Measurements from ENCODE around the gene ATG7.

ATG7 gene

GRCh38 chr3:11245827-11246662, 26.2 kb upstream of the ATG7 start:
- no peak for DNase-seq (ENCODE audit: low spot score)
- H3K14ac ChIP-seq (ENCODE audit: low read length): no peak overlapping the region
- H3K9me3 ChIP-seq (replicated peaks in 1 of 2; ENCODE audit: control insufficient read depth in 2 of 2, insufficient read depth in 1 of 2, low read depth in 1 of 2, low read length in 2 of 2): peaks cover 0 to 2% of the 10 kb centered on the region in 2 donors
- H3K4me3 ChIP-seq (ENCODE audit: low read length in 2 of 2): no peak overlapping the region
- H3K27me3 ChIP-seq (ENCODE audit: control insufficient read depth in 3 of 3, insufficient read depth in 3 of 3, low read depth in 1 of 3, low read length in 3 of 3): peaks cover 0 to 7% (median 0%) of the 10 kb centered on the region in 3 experiments
- no peak overlapping the region for H3K18ac ChIP-seq (ENCODE audit: low read length)
- H2BK5ac ChIP-seq (ENCODE audit: low read length): no peak overlapping the region
- H2BK12ac ChIP-seq (ENCODE audit: low read length): no peak overlapping the region
- no peaks in the 10 kb centered on the region for H3K4me1 ChIP-seq (ENCODE audit: control insufficient read depth in 2 of 2, insufficient read depth in 1 of 2, low read depth in 1 of 2, low read length in 2 of 2)
- no peak overlapping the region for H2AK5ac ChIP-seq (ENCODE audit: low read depth, low read length)
- H3K4me2 ChIP-seq (ENCODE audit: insufficient read depth, low read length, poor library complexity, severe bottlenecking): no peak overlapping the region
- no peak overlapping the region for H4K91ac ChIP-seq (ENCODE audit: low read depth, low read length, poor library complexity)
- no peak overlapping the region for H3K4ac ChIP-seq (ENCODE audit: low read length)
- no peak overlapping the region for H2AFZ ChIP-seq (ENCODE audit: low read length)
- H4K8ac ChIP-seq (ENCODE audit: low read depth, low read length): no peak overlapping the region
- H3K79me1 ChIP-seq (ENCODE audit: low read depth, low read length): no peaks in the 10 kb centered on the region
- no peak overlapping the region for H3K9ac ChIP-seq (ENCODE audit: low read depth, low read length, poor library complexity)
- no peaks in the 10 kb centered on the region for H3K36me3 ChIP-seq (replicated peaks in 1 of 2; ENCODE audit: control insufficient read depth in 2 of 2, insufficient read depth in 2 of 2, low read length in 2 of 2)
- no peak overlapping the region for H2BK120ac ChIP-seq (ENCODE audit: low read depth, low read length)
- H3K23ac ChIP-seq (ENCODE audit: low read depth, low read length, poor library complexity): no peak overlapping the region
- no CpG with 5 or more reads among the region's 6 CpGs for WGBS, 2 donors (ENCODE audit: extremely low coverage in 2 of 2, insufficient read length in 2 of 2, insufficient replicate concordance in 1 of 2)
- H2BK15ac ChIP-seq (ENCODE audit: low read length): no peak overlapping the region
- H3K27ac ChIP-seq (replicated peaks; ENCODE audit: low read length): no peak overlapping the region

- Histone ChIP-seq H3K18ac (ENCODE audit: low read length) (no peak overlapping the region), H3K27me3 (ENCODE audit: control insufficient read depth in 3 of 3, insufficient read depth in 3 of 3, low read depth in 1 of 3, low read length in 3 of 3) (peaks cover 0 to 7% (median 0%) of the 10 kb centered on the region in 3 experiments), H3K4me1 (ENCODE audit: control insufficient read depth in 2 of 2, insufficient read depth in 1 of 2, low read depth in 1 of 2, low read length in 2 of 2) (no peaks in the 10 kb centered on the region), H3K36me3 (replicated peaks in 1 of 2; ENCODE audit: control insufficient read depth in 2 of 2, insufficient read depth in 2 of 2, low read length in 2 of 2) (no peaks in the 10 kb centered on the region), H3K27ac (replicated peaks; ENCODE audit: low read length) (no peak overlapping the region), H4K91ac (ENCODE audit: low read depth, low read length, poor library complexity) (no peak overlapping the region), H2BK15ac (ENCODE audit: low read length) (no peak overlapping the region), H3K23ac (ENCODE audit: low read depth, low read length, poor library complexity) (no peak overlapping the region), H3K4me2 (ENCODE audit: insufficient read depth, low read length, poor library complexity, severe bottlenecking) (no peak overlapping the region), H3K4ac (ENCODE audit: low read length) (no peak overlapping the region), H2BK12ac (ENCODE audit: low read length) (no peak overlapping the region), H2AK5ac (ENCODE audit: low read depth, low read length) (no peak overlapping the region), H3K9ac (ENCODE audit: low read depth, low read length, poor library complexity) (no peak overlapping the region), H3K14ac (ENCODE audit: low read length) (no peak overlapping the region), H2BK5ac (ENCODE audit: low read length) (no peak overlapping the region), H3K9me3 (replicated peaks in 1 of 2; ENCODE audit: control insufficient read depth in 2 of 2, insufficient read depth in 1 of 2, low read depth in 1 of 2, low read length in 2 of 2) (peaks cover 0 to 2% of the 10 kb centered on the region in 2 donors), H3K4me3 (ENCODE audit: low read length in 2 of 2) (no peak overlapping the region), H2AFZ (ENCODE audit: low read length) (no peak overlapping the region), H3K79me1 (ENCODE audit: low read depth, low read length) (no peaks in the 10 kb centered on the region), H2BK120ac (ENCODE audit: low read depth, low read length) (no peak overlapping the region), H4K8ac (ENCODE audit: low read depth, low read length) (no peak overlapping the region)
- DNase-seq (ENCODE audit: low spot score): no peak
- WGBS, 2 donors (ENCODE audit: extremely low coverage in 2 of 2, insufficient read length in 2 of 2, insufficient replicate concordance in 1 of 2): no CpG with 5 or more reads among the region's 2 CpGs
These were observed 25.6 kb upstream of the ATG7 start for GRCh38 chr3:11246663-11246970.

- H3K27ac ChIP-seq (replicated peaks; ENCODE audit: low read length): no peak overlapping the region
These were observed 24.8 kb upstream of the ATG7 start for GRCh38 chr3:11247362-11247761.

GRCh38 chr3:11248596-11248995, 23.6 kb upstream of the ATG7 start:
- Histone ChIP-seq H3K79me1 (ENCODE audit: low read depth, low read length) (no peaks in the 10 kb centered on the region), H3K27ac (replicated peaks; ENCODE audit: low read length) (no peak overlapping the region)
- WGBS, 2 donors (ENCODE audit: extremely low coverage in 2 of 2, insufficient read length in 2 of 2, insufficient replicate concordance in 1 of 2): no CpG with 5 or more reads among the region's 6 CpGs

More at GRCh38 chr3:11247362-11247761, 24.8 kb upstream of the ATG7 start:
- Histone ChIP-seq H2AK5ac (ENCODE audit: low read depth, low read length) (no peak overlapping the region), H3K23ac (ENCODE audit: low read depth, low read length, poor library complexity) (no peak overlapping the region), H3K79me1 (ENCODE audit: low read depth, low read length) (no peaks in the 10 kb centered on the region), H2BK15ac (ENCODE audit: low read length) (no peak overlapping the region), H3K9ac (ENCODE audit: low read depth, low read length, poor library complexity) (no peak overlapping the region), H2BK120ac (ENCODE audit: low read depth, low read length) (no peak overlapping the region), H3K9me3 (replicated peaks in 1 of 2; ENCODE audit: control insufficient read depth in 2 of 2, insufficient read depth in 1 of 2, low read depth in 1 of 2, low read length in 2 of 2) (peaks cover 0 to 2% of the 10 kb centered on the region in 2 donors), H2BK5ac (ENCODE audit: low read length) (no peak overlapping the region), H3K36me3 (replicated peaks in 1 of 2; ENCODE audit: control insufficient read depth in 2 of 2, insufficient read depth in 2 of 2, low read length in 2 of 2) (no peaks in the 10 kb centered on the region), H3K27me3 (ENCODE audit: control insufficient read depth in 3 of 3, insufficient read depth in 3 of 3, low read depth in 1 of 3, low read length in 3 of 3) (peaks cover 0 to 10% (median 0%) of the 10 kb centered on the region in 3 experiments), H2AFZ (ENCODE audit: low read length) (no peak overlapping the region), H3K4me3 (ENCODE audit: low read length in 2 of 2) (no peak overlapping the region), H4K8ac (ENCODE audit: low read depth, low read length) (no peak overlapping the region), H3K14ac (ENCODE audit: low read length) (no peak overlapping the region), H3K4me1 (ENCODE audit: control insufficient read depth in 2 of 2, insufficient read depth in 1 of 2, low read depth in 1 of 2, low read length in 2 of 2) (no peaks in the 10 kb centered on the region), H3K4me2 (ENCODE audit: insufficient read depth, low read length, poor library complexity, severe bottlenecking) (no peak overlapping the region), H3K4ac (ENCODE audit: low read length) (no peak overlapping the region), H2BK12ac (ENCODE audit: low read length) (no peak overlapping the region), H3K18ac (ENCODE audit: low read length) (no peak overlapping the region), H4K91ac (ENCODE audit: low read depth, low read length, poor library complexity) (no peak overlapping the region)
- DNase-seq (ENCODE audit: low spot score): no peak
- WGBS, 2 donors (ENCODE audit: extremely low coverage in 2 of 2, insufficient read length in 2 of 2, insufficient replicate concordance in 1 of 2): no CpG with 5 or more reads among the region's 8 CpGs

More at GRCh38 chr3:11248596-11248995, 23.6 kb upstream of the ATG7 start:
- no peak overlapping the region for H3K4me3 ChIP-seq (ENCODE audit: low read length in 2 of 2)
- no peak overlapping the region for H3K18ac ChIP-seq (ENCODE audit: low read length)
- no peak overlapping the region for H2AFZ ChIP-seq (ENCODE audit: low read length)
- H3K9ac ChIP-seq (ENCODE audit: low read depth, low read length, poor library complexity): no peak overlapping the region
- no peak overlapping the region for H3K23ac ChIP-seq (ENCODE audit: low read depth, low read length, poor library complexity)
- H3K9me3 ChIP-seq (replicated peaks in 1 of 2; ENCODE audit: control insufficient read depth in 2 of 2, insufficient read depth in 1 of 2, low read depth in 1 of 2, low read length in 2 of 2): peaks cover 0 to 2% of the 10 kb centered on the region in 2 donors
- no peak overlapping the region for H2AK5ac ChIP-seq (ENCODE audit: low read depth, low read length)
- H4K8ac ChIP-seq (ENCODE audit: low read depth, low read length): no peak overlapping the region
- H3K14ac ChIP-seq (ENCODE audit: low read length): no peak overlapping the region
- H3K27me3 ChIP-seq (ENCODE audit: control insufficient read depth in 3 of 3, insufficient read depth in 3 of 3, low read depth in 1 of 3, low read length in 3 of 3): peaks cover 0 to 13% (median 0%) of the 10 kb centered on the region in 3 experiments
- H2BK12ac ChIP-seq (ENCODE audit: low read length): no peak overlapping the region
- H2BK120ac ChIP-seq (ENCODE audit: low read depth, low read length): no peak overlapping the region
- no peak overlapping the region for H4K91ac ChIP-seq (ENCODE audit: low read depth, low read length, poor library complexity)
- H3K4me2 ChIP-seq (ENCODE audit: insufficient read depth, low read length, poor library complexity, severe bottlenecking): no peak overlapping the region
- H3K4me1 ChIP-seq (ENCODE audit: control insufficient read depth in 2 of 2, insufficient read depth in 1 of 2, low read depth in 1 of 2, low read length in 2 of 2): no peaks in the 10 kb centered on the region
- no peak for DNase-seq (ENCODE audit: low spot score)
- H2BK15ac ChIP-seq (ENCODE audit: low read length): no peak overlapping the region
- H3K36me3 ChIP-seq (replicated peaks in 1 of 2; ENCODE audit: control insufficient read depth in 2 of 2, insufficient read depth in 2 of 2, low read length in 2 of 2): no peaks in the 10 kb centered on the region
- H2BK5ac ChIP-seq (ENCODE audit: low read length): no peak overlapping the region
- H3K4ac ChIP-seq (ENCODE audit: low read length): no peak overlapping the region
